ENCODE results near the gene SPP1.

DNA sequence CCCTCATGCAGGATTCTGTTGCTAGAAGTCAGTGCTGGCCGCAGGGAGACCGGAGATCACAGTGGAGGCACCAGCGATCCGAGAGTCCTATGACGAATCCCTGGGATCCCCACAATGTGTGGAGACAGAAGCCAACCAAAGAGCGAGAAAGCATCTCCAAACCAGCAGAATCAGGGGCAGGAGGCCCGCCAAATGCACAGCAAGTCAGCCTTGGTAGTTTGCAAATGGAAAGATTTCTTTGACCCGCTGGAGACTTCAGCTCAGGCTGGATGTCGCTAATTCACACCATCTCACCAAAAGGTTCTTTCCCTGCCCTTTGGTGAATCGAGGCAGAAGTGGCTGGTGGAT, 31.4 kb downstream of the SPP1 start:
- TF ChIP-seq RCOR1 (conservative IDR thresholded peaks at IDR 0.05; ENCODE audit: low read depth, low read length): no peak
- TF ChIP-seq SUZ12 (IDR thresholded peaks at IDR 0.05; ENCODE audit: unreplicated experiment): no peak
- no peak for TF ChIP-seq SRF (IDR thresholded peaks at IDR 0.05; ENCODE audit: low read depth in 2 of 2, low read length in 2 of 2)
- TF ChIP-seq, protein P1, sequence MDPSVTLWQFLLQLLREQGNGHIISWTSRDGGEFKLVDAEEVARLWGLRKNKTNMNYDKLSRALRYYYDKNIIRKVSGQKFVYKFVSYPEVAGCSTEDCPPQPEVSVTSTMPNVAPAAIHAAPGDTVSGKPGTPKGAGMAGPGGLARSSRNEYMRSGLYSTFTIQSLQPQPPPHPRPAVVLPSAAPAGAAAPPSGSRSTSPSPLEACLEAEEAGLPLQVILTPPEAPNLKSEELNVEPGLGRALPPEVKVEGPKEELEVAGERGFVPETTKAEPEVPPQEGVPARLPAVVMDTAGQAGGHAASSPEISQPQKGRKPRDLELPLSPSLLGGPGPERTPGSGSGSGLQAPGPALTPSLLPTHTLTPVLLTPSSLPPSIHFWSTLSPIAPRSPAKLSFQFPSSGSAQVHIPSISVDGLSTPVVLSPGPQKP (IDR thresholded peaks at IDR 0.05; ENCODE audit: low read depth, low read length): no peak
- TF ChIP-seq HDAC2 (IDR thresholded peaks at IDR 0.05): no peak
- no peak for TF ChIP-seq JUND (IDR thresholded peaks at IDR 0.05; ENCODE audit: low read depth, low read length)
- TF ChIP-seq, protein P2, sequence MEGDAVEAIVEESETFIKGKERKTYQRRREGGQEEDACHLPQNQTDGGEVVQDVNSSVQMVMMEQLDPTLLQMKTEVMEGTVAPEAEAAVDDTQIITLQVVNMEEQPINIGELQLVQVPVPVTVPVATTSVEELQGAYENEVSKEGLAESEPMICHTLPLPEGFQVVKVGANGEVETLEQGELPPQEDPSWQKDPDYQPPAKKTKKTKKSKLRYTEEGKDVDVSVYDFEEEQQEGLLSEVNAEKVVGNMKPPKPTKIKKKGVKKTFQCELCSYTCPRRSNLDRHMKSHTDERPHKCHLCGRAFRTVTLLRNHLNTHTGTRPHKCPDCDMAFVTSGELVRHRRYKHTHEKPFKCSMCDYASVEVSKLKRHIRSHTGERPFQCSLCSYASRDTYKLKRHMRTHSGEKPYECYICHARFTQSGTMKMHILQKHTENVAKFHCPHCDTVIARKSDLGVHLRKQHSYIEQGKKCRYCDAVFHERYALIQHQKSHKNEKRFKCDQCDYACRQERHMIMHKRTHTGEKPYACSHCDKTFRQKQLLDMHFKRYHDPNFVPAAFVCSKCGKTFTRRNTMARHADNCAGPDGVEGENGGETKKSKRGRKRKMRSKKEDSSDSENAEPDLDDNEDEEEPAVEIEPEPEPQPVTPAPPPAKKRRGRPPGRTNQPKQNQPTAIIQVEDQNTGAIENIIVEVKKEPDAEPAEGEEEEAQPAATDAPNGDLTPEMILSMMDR (IDR thresholded peaks at IDR 0.05 in 2 of 3, conservative IDR thresholded peaks at IDR 0.05 in 1 of 3; ENCODE audit: control insufficient read depth in 2 of 3, extremely low read depth in 1 of 3, insufficient read depth in 1 of 3, low read depth in 3 of 3, low read length in 3 of 3): no peak
- TF ChIP-seq ZNF384 (IDR thresholded peaks at IDR 0.05; ENCODE audit: borderline replicate concordance, low read depth, low read length): no peak
- TF ChIP-seq CBX5 (IDR thresholded peaks at IDR 0.05; ENCODE audit: low read depth): no peak
- no peak for TF ChIP-seq NR2C2 (IDR thresholded peaks at IDR 0.05; ENCODE audit: borderline replicate concordance, control insufficient read depth, insufficient read length, low read depth)
- TF ChIP-seq, protein P3, sequence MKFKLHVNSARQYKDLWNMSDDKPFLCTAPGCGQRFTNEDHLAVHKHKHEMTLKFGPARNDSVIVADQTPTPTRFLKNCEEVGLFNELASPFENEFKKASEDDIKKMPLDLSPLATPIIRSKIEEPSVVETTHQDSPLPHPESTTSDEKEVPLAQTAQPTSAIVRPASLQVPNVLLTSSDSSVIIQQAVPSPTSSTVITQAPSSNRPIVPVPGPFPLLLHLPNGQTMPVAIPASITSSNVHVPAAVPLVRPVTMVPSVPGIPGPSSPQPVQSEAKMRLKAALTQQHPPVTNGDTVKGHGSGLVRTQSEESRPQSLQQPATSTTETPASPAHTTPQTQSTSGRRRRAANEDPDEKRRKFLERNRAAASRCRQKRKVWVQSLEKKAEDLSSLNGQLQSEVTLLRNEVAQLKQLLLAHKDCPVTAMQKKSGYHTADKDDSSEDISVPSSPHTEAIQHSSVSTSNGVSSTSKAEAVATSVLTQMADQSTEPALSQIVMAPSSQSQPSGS (IDR thresholded peaks at IDR 0.05; ENCODE audit: low read length): no peak

Measured in GM12878 (cell line).